Activated T-helper 17 cell treated with anti-CD3 and anti-CD28 coated beads, Interleukin-2, amount 50 U/mL, for 72 hours (primary cell): Measurements from ENCODE around the gene STC2. TPM values are rescaled to one million over a fixed set of nuclear protein-coding genes. Genes with fewer than 3 reads are reported as not detected.
A peak's percentile ranks its signal among the peaks of the same experiment; 100 is the strongest.
"Not testable (repeated sequence)": the region's sequence is repeated elsewhere in the genome, so short reads cannot be mapped to it uniquely, and the experiment has no call there.

Experiments used
- ATAC-seq: fragments of 150-1000 bp; cut with Tn5 transposase; replicated peaks from 2 replicates; pipeline ENCODE4 v1.10.0; 2021; ENCODE audit warnings: mild to moderate bottlenecking, moderate library complexity
- H3K27ac Mint-ChIP-seq: one replicate; pipeline ENCODE4 v1.8.0; 2022; ENCODE audit warnings: mixed read lengths
- H3K27me3 Mint-ChIP-seq: one replicate; pipeline ENCODE4 v1.8.0; 2022; ENCODE audit warnings: mixed read lengths
- H3K36me3 Mint-ChIP-seq: one replicate; pipeline ENCODE4 v1.8.0; 2022; ENCODE audit warnings: low read depth, mild to moderate bottlenecking, mixed read lengths
- H3K4me1 Mint-ChIP-seq: one replicate; pipeline ENCODE4 v1.8.0; 2022; ENCODE audit warnings: mixed read lengths
- H3K4me3 Mint-ChIP-seq: one replicate; pipeline ENCODE4 v1.8.0; 2022; ENCODE audit warnings: mild to moderate bottlenecking, mixed read lengths
- H3K9me3 Mint-ChIP-seq: one replicate; pipeline ENCODE4 v1.8.0; 2022; ENCODE audit warnings: mixed read lengths
- total RNA-seq, 2 donors: library from RNA; stranded (reverse); gene quantifications; one replicate each; pipeline ENCODE4 v1.2.3, GENCODE V29; 2022

The STC2 gene
- 1 to 10 TPM; 4.3 to 6.2 TPM for total RNA-seq

GRCh38 chr5:173327948-173328843 lies at the start of gene STC2:
STC2 (minus strand) TSS chr5:173328414; CDS start chr5:173328193, 221 bp downstream.
- Mint-ChIP-seq H3K9me3 (no peaks in the 10 kb centered on the region), H3K27ac (peak within 1 kb of the TSS; percentile 93), H3K36me3 (peaks cover 34% of the 10 kb centered on the region), H3K4me1 (peaks cover 21% of the 10 kb centered on the region), H3K27me3 (peaks cover 63% of the 10 kb centered on the region), H3K4me3 (peak within 1 kb of the TSS; percentile 92)
- ATAC-seq, result peak; percentile 58

GRCh38 chr5:173371400-173371799 lies 43.2 kb upstream of the STC2 start:
- Mint-ChIP-seq H3K4me3 (no peak overlapping the region), H3K4me1 (no peaks in the 10 kb centered on the region), H3K9me3 (no peaks in the 10 kb centered on the region), H3K27ac (no peak overlapping the region), H3K36me3 (no peaks in the 10 kb centered on the region), H3K27me3 (peaks cover 23% of the 10 kb centered on the region)
- ATAC-seq, result no peak

- H3K4me3 Mint-ChIP-seq, H3K36me3 Mint-ChIP-seq, H3K27ac Mint-ChIP-seq, H3K9me3 Mint-ChIP-seq, ATAC-seq, H3K4me1 Mint-ChIP-seq: not testable (repeated sequence)
- H3K27me3 Mint-ChIP-seq, result peaks cover 21% of the 10 kb centered on the region
Measured at GRCh38 chr5:173363406-173363805, 35.2 kb upstream of the STC2 start.

GRCh38 chr5:173355561-173355960 lies 27.3 kb upstream of the STC2 start:
- no peak for ATAC-seq
- Mint-ChIP-seq H3K36me3 (no peaks in the 10 kb centered on the region), H3K4me3 (no peak overlapping the region), H3K4me1 (no peaks in the 10 kb centered on the region), H3K27ac (no peak overlapping the region), H3K9me3 (no peaks in the 10 kb centered on the region), H3K27me3 (peaks cover 23% of the 10 kb centered on the region)

- Mint-ChIP-seq H3K27ac (no peak overlapping the region), H3K9me3 (no peaks in the 10 kb centered on the region), H3K27me3 (peaks cover 23% of the 10 kb centered on the region), H3K4me1 (no peaks in the 10 kb centered on the region), H3K36me3 (no peaks in the 10 kb centered on the region), H3K4me3 (no peak overlapping the region)
- no peak for ATAC-seq
Measured at GRCh38 chr5:173354645-173355044, 26.4 kb upstream of the STC2 start.

- Mint-ChIP-seq H3K27me3 (peaks cover 19% of the 10 kb centered on the region), H3K4me1 (no peaks in the 10 kb centered on the region), H3K9me3 (no peaks in the 10 kb centered on the region), H3K36me3 (no peaks in the 10 kb centered on the region), H3K27ac (no peak overlapping the region), H3K4me3 (no peak overlapping the region)
- no peak for ATAC-seq
Measured at GRCh38 chr5:173352366-173353349, 24.4 kb upstream of the STC2 start.

GRCh38 chr5:173342813-173343755 lies 14.9 kb upstream of the STC2 start:
- Mint-ChIP-seq H3K27ac (no peak overlapping the region), H3K4me1 (no peaks in the 10 kb centered on the region), H3K36me3 (no peaks in the 10 kb centered on the region), H3K9me3 (no peaks in the 10 kb centered on the region), H3K4me3 (no peak overlapping the region), H3K27me3 (peaks cover 6% of the 10 kb centered on the region)
- no peak for ATAC-seq

GRCh38 chr5:173341961-173342430 lies 13.8 kb upstream of the STC2 start:
- Mint-ChIP-seq H3K27me3 (peaks cover 7% of the 10 kb centered on the region), H3K9me3 (no peaks in the 10 kb centered on the region), H3K4me3 (no peak overlapping the region), H3K27ac (no peak overlapping the region), H3K4me1 (no peaks in the 10 kb centered on the region), H3K36me3 (no peaks in the 10 kb centered on the region)
- no peak for ATAC-seq

- no peaks in the 10 kb centered on the region for H3K9me3 Mint-ChIP-seq
- no peak overlapping the region for H3K27ac Mint-ChIP-seq
- H3K36me3 Mint-ChIP-seq, result no peaks in the 10 kb centered on the region
- no peaks in the 10 kb centered on the region for H3K4me1 Mint-ChIP-seq
- no peak overlapping the region for H3K4me3 Mint-ChIP-seq
- H3K27me3 Mint-ChIP-seq, result peaks cover 14% of the 10 kb centered on the region
- ATAC-seq, result no peak
Measured at GRCh38 chr5:173340984-173341383, 12.8 kb upstream of the STC2 start.

GRCh38 chr5:173340451-173340850 lies 12.2 kb upstream of the STC2 start:
- H3K36me3 Mint-ChIP-seq, result no peaks in the 10 kb centered on the region

GRCh38 chr5:173339286-173339685 lies 11.1 kb upstream of the STC2 start:
- Mint-ChIP-seq H3K27me3 (peaks cover 22% of the 10 kb centered on the region), H3K9me3 (no peaks in the 10 kb centered on the region), H3K4me3 (no peak overlapping the region), H3K36me3 (no peaks in the 10 kb centered on the region), H3K4me1 (no peaks in the 10 kb centered on the region), H3K27ac (no peak overlapping the region)
- ATAC-seq, result no peak

More at GRCh38 chr5:173340451-173340850, 12.2 kb upstream of the STC2 start:
- Mint-ChIP-seq H3K27ac (no peak overlapping the region), H3K9me3 (no peaks in the 10 kb centered on the region), H3K4me3 (no peak overlapping the region), H3K4me1 (no peaks in the 10 kb centered on the region), H3K27me3 (peaks cover 20% of the 10 kb centered on the region)
- ATAC-seq, result no peak

GRCh38 chr5:173338380-173339015 lies 10.3 kb upstream of the STC2 start:
- Mint-ChIP-seq H3K4me3 (no peak overlapping the region), H3K27me3 (peaks cover 26% of the 10 kb centered on the region), H3K36me3 (no peaks in the 10 kb centered on the region), H3K9me3 (no peaks in the 10 kb centered on the region), H3K4me1 (no peaks in the 10 kb centered on the region), H3K27ac (no peak overlapping the region)
- no peak for ATAC-seq

- Mint-ChIP-seq H3K27me3 (peaks cover 44% of the 10 kb centered on the region), H3K4me1 (peaks cover 9% of the 10 kb centered on the region), H3K4me3 (no peak overlapping the region), H3K36me3 (no peaks in the 10 kb centered on the region), H3K27ac (no peak overlapping the region), H3K9me3 (no peaks in the 10 kb centered on the region)
- ATAC-seq, result no peak
Measured at GRCh38 chr5:173334808-173335207, 6.6 kb upstream of the STC2 start.
